Calu3 (cell line): Measurements from ENCODE around the gene SMIM11. TPM values are rescaled to one million over a fixed set of nuclear protein-coding genes. Genes with fewer than 3 reads are reported as not detected.
A peak's percentile ranks its signal among the peaks of the same experiment; 100 is the strongest.

Source experiments
- BruUV-seq: library from RNA; stranded (reverse); fragments of 400-500 nt; replicated peaks from 2 replicates; lab custom pipeline; 2021; lab: Mats Ljungman, UMichigan
- CTCF ChIA-PET: fragments of 300-600 bp; sonication (Branson Sonifier 250); formaldehyde crosslinking; loops from one replicate; lab custom pipeline; 2022; ENCODE audit warnings: antibody characterized with exemption; lab: Charles Lee
- DNase-seq: peaks from one replicate; pipeline ENCODE4 v3.0.0; 2022
- H3K27ac Mint-ChIP-seq: one replicate; pipeline ENCODE4 v1.8.0; 2022; ENCODE audit warnings: mixed read lengths; ENCODE audit not compliant: unreplicated experiment
- H3K27me3 Mint-ChIP-seq: one replicate; pipeline ENCODE4 v1.8.0; 2022; ENCODE audit warnings: mixed read lengths; ENCODE audit not compliant: unreplicated experiment
- H3K36me3 Mint-ChIP-seq: one replicate; pipeline ENCODE4 v1.8.0; 2022; ENCODE audit warnings: mild to moderate bottlenecking, moderate library complexity, mixed read lengths; ENCODE audit not compliant: insufficient read depth, unreplicated experiment
- H3K4me1 Mint-ChIP-seq: one replicate; pipeline ENCODE4 v1.8.0; 2022; ENCODE audit warnings: mild to moderate bottlenecking, low read depth, mixed read lengths; ENCODE audit not compliant: unreplicated experiment
- H3K4me3 Mint-ChIP-seq: one replicate; pipeline ENCODE4 v1.8.0; 2022; ENCODE audit warnings: mild to moderate bottlenecking, low read depth, moderate library complexity, mixed read lengths; ENCODE audit not compliant: unreplicated experiment
- H3K9me3 Mint-ChIP-seq: one replicate; pipeline ENCODE4 v1.8.0; 2022; ENCODE audit warnings: low read depth, mixed read lengths; ENCODE audit not compliant: unreplicated experiment
- CTCF ChIP-seq: fragments of 200-600 bp; IDR thresholded peaks from one replicate; pipeline ENCODE4 v1.8.0; 2022; ENCODE audit warnings: antibody characterized with exemption; ENCODE audit not compliant: unreplicated experiment
- intact Hi-C: fragments of 100-400 bp; cut with micrococcal nuclease; formaldehyde crosslinking; loops from one replicate; pipeline ENCODE4 v1.10.0; 2022; ENCODE audit not compliant: unreplicated experiment
- total RNA-seq: library from RNA; stranded (reverse); gene quantifications from 2 replicates; pipeline ENCODE4 v1.2.3, GENCODE V29; 2022

Gene SMIM11
- total RNA-seq, 1 experiment from 2014 or later, result 12.9 TPM

GRCh38 chr21:34345892-34346291 lies 29.4 kb upstream of the SMIM11 start:
- Mint-ChIP-seq H3K4me1 (no peaks in the 10 kb centered on the region), H3K9me3 (no peaks in the 10 kb centered on the region), H3K27ac (no peak overlapping the region), H3K36me3 (peaks cover 4% of the 10 kb centered on the region), H3K27me3 (peaks cover 17% of the 10 kb centered on the region), H3K4me3 (no peak overlapping the region)
- CTCF ChIA-PET, result no interaction called here
- no peak for DNase-seq
- BruUV-seq, result no TSS peak
- no peak for TF ChIP-seq CTCF
- intact Hi-C loops, result loop anchor here (2.0 kb wide), 1 partner anchor 421 kb away; no protein-coding TSS in a partner anchor

- CTCF ChIA-PET, result no interaction called here
Measured at GRCh38 chr21:34348890-34349519, 26.3 kb upstream of the SMIM11 start.

GRCh38 chr21:34351786-34352241 lies 23.5 kb upstream of the SMIM11 start:
- intact Hi-C loops, result no loop called here
- peak; percentile 39 for DNase-seq
- no peaks in the 10 kb centered on the region for H3K36me3 Mint-ChIP-seq
- TF ChIP-seq CTCF, result peak; percentile 29
- H3K4me1 Mint-ChIP-seq, result no peaks in the 10 kb centered on the region
- BruUV-seq, result no TSS peak
- no peaks in the 10 kb centered on the region for H3K9me3 Mint-ChIP-seq
- H3K27ac Mint-ChIP-seq, result no peak overlapping the region
- CTCF ChIA-PET, result no interaction called here
- H3K27me3 Mint-ChIP-seq, result peaks cover 36% of the 10 kb centered on the region
- no peak overlapping the region for H3K4me3 Mint-ChIP-seq

More at GRCh38 chr21:34348890-34349519, 26.3 kb upstream of the SMIM11 start:
- DNase-seq, result no peak
- BruUV-seq, result no TSS peak
- H3K27ac Mint-ChIP-seq, result no peak overlapping the region
- H3K9me3 Mint-ChIP-seq, result no peaks in the 10 kb centered on the region
- intact Hi-C loops, result no loop called here
- no peaks in the 10 kb centered on the region for H3K4me1 Mint-ChIP-seq
- peaks cover 4% of the 10 kb centered on the region for H3K36me3 Mint-ChIP-seq
- TF ChIP-seq CTCF, result no peak
- H3K4me3 Mint-ChIP-seq, result no peak overlapping the region
- H3K27me3 Mint-ChIP-seq, result peaks cover 24% of the 10 kb centered on the region

GRCh38 chr21:34352556-34352955 lies 22.8 kb upstream of the SMIM11 start:
- Mint-ChIP-seq H3K9me3 (no peaks in the 10 kb centered on the region), H3K27ac (no peak overlapping the region), H3K27me3 (peaks cover 44% of the 10 kb centered on the region), H3K4me3 (no peak overlapping the region), H3K4me1 (no peaks in the 10 kb centered on the region), H3K36me3 (no peaks in the 10 kb centered on the region)
- intact Hi-C loops, result no loop called here
- BruUV-seq, result no TSS peak
- CTCF ChIA-PET, result no interaction called here
- TF ChIP-seq CTCF, result no peak
- DNase-seq, result no peak
